HG03064 (cell line): ENCODE results near the gene GPRIN1.

Source experiments
- ATAC-seq: cut with Tn5 transposase; IDR thresholded peaks from one replicate; pipeline ENCODE4 v1.9.1; 2021; ENCODE audit warnings: low read depth; ENCODE audit not compliant: unreplicated experiment

GPRIN1 gene

GRCh38 chr5:176625512-176625911 is 15.6 kb upstream of the GPRIN1 start:
- ATAC-seq, result no peak

GRCh38 chr5:176624938-176625337 is 15.0 kb upstream of the GPRIN1 start:
- ATAC-seq, result no peak

- ATAC-seq, result no peak
Observed at GRCh38 chr5:176624142-176624541, 14.2 kb upstream of the GPRIN1 start.

DNA sequence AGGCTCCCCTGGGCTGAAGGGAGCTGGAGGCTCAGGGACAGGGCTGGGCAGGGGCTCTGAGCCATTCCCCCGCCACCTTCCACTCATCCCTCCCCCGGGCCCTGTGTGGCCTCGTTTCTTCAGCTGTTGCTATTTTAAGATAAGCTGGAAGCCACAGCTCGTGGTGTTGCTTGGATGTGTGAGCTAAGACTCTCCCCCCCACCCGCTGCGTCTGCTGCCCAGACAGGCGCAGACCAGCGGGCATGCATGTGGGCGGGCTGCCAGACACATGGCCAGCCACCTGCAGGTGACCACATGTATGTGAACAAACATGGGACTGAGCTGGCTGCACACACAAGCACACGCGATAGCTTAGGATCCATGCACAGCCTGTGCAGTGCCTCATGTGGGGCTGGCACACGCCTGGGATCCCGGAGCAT is 11.7 kb upstream of the GPRIN1 start:
- no peak for ATAC-seq

DNA sequence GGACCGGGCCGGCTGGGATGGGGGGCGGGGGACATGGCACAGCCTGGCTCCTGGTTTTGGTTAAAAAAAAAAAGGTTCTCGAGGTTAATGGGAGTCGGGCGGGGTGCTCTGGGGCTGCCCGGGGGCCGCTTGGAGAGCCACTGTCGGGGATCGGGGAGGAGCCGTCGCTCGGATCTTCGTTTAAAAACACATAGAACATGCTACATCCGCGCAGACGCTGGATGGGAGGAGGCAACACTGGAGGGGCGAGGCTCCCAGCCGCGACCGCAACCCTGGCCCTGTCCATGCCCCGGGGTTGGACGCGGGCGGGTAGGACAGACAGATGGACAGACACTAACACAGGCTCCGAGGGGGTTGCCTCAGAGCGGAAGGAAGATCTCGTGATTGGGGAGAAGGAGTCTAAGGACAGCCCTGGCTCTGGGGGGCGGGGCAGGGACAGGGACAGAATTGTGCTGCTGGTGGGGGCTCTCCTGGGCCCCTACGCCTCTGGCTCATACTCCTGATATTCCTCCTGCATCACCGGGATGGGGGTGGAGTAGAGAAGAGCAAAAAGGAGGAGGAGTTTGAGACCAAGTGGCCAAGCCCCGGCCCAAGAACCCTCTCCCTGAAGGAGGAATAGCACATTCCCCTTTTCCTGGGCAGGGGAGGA is 10.5 kb upstream of the GPRIN1 start:
- no peak for ATAC-seq

DNA sequence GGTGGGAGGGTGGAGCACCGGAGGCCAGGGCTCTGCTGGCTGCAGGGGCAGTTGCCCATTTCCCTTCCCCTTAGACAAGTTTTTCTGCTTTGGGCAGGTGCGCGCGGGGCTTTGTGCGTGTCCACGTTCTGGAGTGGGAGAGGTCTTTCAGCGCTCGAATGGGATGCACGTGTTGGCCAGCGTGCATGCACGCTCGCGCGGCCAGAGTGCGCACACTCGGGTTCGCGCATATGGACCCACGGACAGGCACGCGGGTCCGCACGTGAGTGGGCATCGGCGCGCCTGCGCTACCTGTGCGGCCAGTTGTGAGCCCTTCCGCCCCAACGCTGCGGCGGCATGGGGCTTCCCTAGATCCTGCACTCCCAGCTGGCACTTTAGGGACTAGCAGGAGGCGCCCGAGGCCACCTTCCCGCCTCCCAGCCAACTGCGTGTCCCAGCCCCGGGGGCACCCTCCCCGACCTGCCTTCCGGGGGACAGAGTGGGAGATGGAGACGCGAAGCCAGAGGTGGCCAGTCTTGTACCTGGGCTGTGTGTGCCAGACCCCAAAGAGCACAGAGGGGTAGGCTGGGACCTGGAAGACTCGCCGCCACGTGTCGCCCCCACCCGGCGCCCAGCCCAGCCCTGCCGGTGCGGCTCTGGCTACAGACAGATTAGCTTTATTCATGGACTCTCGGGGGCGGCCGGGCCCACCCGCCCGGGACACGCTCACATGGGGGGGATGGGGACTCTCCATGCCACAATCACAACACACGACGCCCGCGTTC is 9.8 kb upstream of the GPRIN1 start:
- no peak for ATAC-seq

- ATAC-seq, result no peak
Observed at GRCh38 chr5:176619203-176619568, 9.2 kb upstream of the GPRIN1 start.

- ATAC-seq, result no peak
Observed at GRCh38 chr5:176618783-176619182, 8.8 kb upstream of the GPRIN1 start.

- ATAC-seq, result no peak
Observed at GRCh38 chr5:176616511-176616910, 6.6 kb upstream of the GPRIN1 start.

DNA sequence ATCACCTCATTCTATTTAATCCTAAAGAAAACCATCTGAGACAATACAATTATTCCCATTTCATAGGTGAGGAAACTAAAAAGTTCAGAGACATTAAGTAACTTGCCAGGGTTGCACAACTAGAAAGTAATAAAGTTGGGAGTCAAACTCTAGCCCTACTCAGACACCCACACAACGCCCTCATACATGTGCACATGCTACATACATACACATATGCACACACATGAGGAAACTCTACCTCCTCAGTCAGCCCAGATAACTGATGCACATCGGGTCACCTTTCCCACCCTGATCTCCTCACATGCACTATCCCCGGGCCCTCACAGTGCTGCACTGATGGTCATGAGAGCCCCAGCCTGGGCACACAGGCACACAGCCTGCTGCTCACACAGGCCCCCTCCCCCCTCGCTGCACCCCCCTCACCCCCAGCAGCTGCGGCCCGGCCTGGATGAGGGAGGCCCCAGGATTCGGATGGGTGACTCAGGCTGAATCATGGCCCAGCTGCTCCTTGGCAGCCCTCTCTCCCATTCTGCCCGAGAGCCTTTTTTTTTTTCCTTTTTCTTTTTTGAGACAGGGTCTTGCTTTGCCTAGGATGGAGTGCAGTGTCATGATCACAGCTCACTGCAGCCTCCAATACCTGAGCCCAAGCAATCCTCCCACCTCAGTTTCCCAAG is 5.0 kb upstream of the GPRIN1 start:
- ATAC-seq, result no peak

DNA sequence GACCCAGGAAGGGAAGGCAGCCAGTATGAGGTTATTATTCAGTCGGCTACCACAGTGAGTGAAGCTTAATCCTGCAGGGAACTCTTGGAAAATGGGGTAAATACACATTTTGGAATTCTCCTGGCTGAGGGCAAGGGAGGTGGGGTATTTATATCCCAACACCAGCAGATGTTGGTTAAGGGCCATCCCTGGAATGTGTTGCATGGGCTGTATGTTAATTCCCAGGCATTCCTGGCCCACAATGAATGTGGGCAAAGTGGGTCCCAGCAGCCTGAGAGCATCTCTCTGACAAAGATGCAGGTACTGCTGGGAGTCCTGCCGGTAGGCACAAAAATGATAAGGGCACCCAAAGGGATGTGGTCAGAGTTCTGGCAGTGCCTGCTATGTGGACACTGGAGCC is 2.9 kb upstream of the GPRIN1 start:
- no peak for ATAC-seq

- ATAC-seq, result no peak
Observed at GRCh38 chr5:176612008-176612407, 2.1 kb upstream of the GPRIN1 start.

- ATAC-seq, result no peak
Observed at GRCh38 chr5:176611435-176611834, 1.5 kb upstream of the GPRIN1 start.

DNA sequence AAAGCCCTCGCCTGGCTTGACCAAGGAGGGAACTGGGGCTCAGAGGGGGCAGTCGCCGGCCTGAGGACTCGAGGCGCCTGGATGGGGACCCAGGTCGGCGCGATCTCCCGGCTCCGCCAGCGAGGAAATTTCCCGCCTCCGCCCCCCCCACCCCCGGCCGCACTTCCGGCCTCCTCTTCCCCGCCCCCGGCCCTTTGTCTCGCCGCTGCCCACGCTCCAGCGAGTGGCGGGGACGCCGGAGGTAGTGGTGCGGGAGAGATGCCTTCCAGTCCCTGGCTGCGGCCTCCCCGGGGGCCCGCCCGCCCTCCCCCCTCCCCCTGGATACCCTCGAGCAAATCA is 448 bp upstream of the GPRIN1 start:
- ATAC-seq, result peak; percentile 24

DNA sequence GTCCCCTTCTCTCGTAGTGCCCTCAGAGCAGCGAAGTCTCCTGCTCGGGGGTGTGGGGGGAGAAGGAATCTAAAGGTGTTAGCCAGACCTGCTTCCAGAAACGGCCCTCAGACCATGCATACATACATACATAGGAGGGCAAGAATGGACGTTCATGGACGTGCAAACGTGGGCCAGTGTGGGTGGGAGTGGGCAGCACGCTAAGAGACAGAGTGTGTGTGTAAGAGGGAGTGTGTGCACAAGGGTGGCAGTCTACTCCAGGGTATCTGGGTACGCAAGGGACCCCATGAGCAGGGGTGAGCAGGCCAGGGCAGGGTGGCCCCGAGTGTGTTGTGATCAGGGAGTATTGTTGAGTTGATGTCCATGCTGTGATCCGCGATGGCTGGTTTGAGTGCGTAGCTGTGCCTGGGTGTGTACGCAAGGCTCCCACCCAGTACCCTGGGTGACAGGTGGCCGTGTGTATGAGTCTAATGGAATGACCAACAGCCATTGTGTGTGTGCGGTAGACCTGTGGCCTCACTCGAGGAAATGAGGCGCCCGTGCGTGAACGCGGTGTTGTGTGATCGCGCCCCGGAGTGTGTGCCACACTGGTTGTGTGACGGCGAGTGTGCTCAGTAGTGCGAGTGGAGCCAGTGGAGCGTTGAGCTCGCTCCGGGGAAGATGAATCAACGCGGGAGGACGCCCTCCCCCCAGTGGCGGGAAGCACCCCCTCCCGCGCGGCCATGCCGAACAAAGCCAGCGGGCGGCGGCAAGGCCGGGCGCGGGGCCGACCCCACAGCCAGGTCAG is 826 bp downstream of the GPRIN1 start:
- ATAC-seq, result no peak

- ATAC-seq, result no peak
Observed at GRCh38 chr5:176608142-176608705, 1.7 kb downstream of the GPRIN1 start.

- no peak for ATAC-seq
Observed at GRCh38 chr5:176606875-176607274, 3.1 kb downstream of the GPRIN1 start.

GRCh38 chr5:176606032-176606431 is 3.9 kb downstream of the GPRIN1 start:
- ATAC-seq, result no peak

GRCh38 chr5:176603091-176603490 is 6.9 kb downstream of the GPRIN1 start:
- no peak for ATAC-seq

- ATAC-seq, result no peak
Observed at GRCh38 chr5:176601901-176602482, 8.0 kb downstream of the GPRIN1 start.
